Liver (tissue), 9 donors: ENCODE data around the gene CGB3. TPM values are rescaled to one million over a fixed set of nuclear protein-coding genes. Genes with fewer than 3 reads are reported as not detected.

Experiments used
- DNase-seq: peaks from one replicate; pipeline ENCODE4 v3.0.0-alpha.2; 2017; ENCODE audit warnings: low spot score
- H3K27ac ChIP-seq, 2 donors: one replicate each; pipeline ENCODE4 v1.7.0; 2013; ENCODE audit warnings: inconsistent platforms in 2 of 2, low read length in 2 of 2, control low read depth in 1 of 2, low read depth in 1 of 2, mild to moderate bottlenecking in 1 of 2
- H3K27me3 ChIP-seq, 4 donors: one replicate each; pipeline versions ENCODE4 v1.6.1 to v1.7.0; 2013; ENCODE audit warnings: low read length in 3 of 4, inconsistent platforms in 1 of 4, mild to moderate bottlenecking in 1 of 4, moderate library complexity in 1 of 4; ENCODE audit not compliant: control insufficient read depth in 4 of 4, insufficient read depth in 4 of 4
- H3K36me3 ChIP-seq, 4 donors: one replicate each; pipeline versions ENCODE4 v1.6.1 to v1.7.0; 2013; ENCODE audit warnings: low read length in 3 of 4, mild to moderate bottlenecking in 3 of 4, low read depth in 1 of 4, moderate library complexity in 1 of 4; ENCODE audit not compliant: control insufficient read depth in 4 of 4, insufficient read depth in 3 of 4
- H3K4me1 ChIP-seq, 4 donors: one replicate each; pipeline versions ENCODE4 v1.6.1 to v1.7.0; 2013; ENCODE audit warnings: low read length in 3 of 4, mild to moderate bottlenecking in 3 of 4, moderate library complexity in 1 of 4; ENCODE audit not compliant: control insufficient read depth in 4 of 4, insufficient read depth in 4 of 4
- H3K4me3 ChIP-seq, 3 donors: one replicate each; pipeline versions ENCODE4 v1.6.1 to v1.7.0; 2013; ENCODE audit warnings: low read length in 3 of 3, control low read depth in 1 of 3, low read depth in 1 of 3, mild to moderate bottlenecking in 1 of 3
- H3K9ac ChIP-seq, 2 donors: one replicate each; pipeline ENCODE4 v1.7.0; 2013; ENCODE audit warnings: low read length in 2 of 2, mild to moderate bottlenecking in 2 of 2, moderate library complexity in 2 of 2, control low read depth in 1 of 2, low read depth in 1 of 2
- H3K9me3 ChIP-seq, 4 donors: one replicate each; pipeline versions ENCODE4 v1.6.1 to v1.7.0; 2013; ENCODE audit warnings: low read length in 3 of 4; ENCODE audit not compliant: control insufficient read depth in 4 of 4
- EGR1 ChIP-seq, 2 donors: IDR thresholded peaks; 2 replicates each; pipeline ENCODE4 v1.6.1; 2016 to 2018; ENCODE audit warnings: antibody characterized with exemption in 2 of 2, low read depth in 2 of 2
- FOXA1 ChIP-seq: IDR thresholded peaks from 2 replicates; pipeline ENCODE4 v1.6.1; 2016; ENCODE audit warnings: antibody characterized with exemption
- FOXA2 ChIP-seq: IDR thresholded peaks from 2 replicates; pipeline ENCODE4 v1.6.1; 2016; ENCODE audit warnings: antibody characterized with exemption
- HNF4A ChIP-seq, 2 donors: conservative IDR thresholded peaks; 2 replicates each; pipeline ENCODE4 v1.6.1; 2016; ENCODE audit warnings: antibody characterized with exemption in 2 of 2, mild to moderate bottlenecking in 2 of 2
- HNF4G ChIP-seq: IDR thresholded peaks from 2 replicates; pipeline ENCODE4 v1.6.1; 2016; ENCODE audit warnings: antibody characterized with exemption
- JUND ChIP-seq, 2 donors: IDR thresholded peaks; 2 replicates each; pipeline ENCODE4 v1.6.1; 2016; ENCODE audit warnings: antibody characterized with exemption in 2 of 2
- MAX ChIP-seq: IDR thresholded peaks from 2 replicates; pipeline ENCODE4 v1.6.1; 2016; ENCODE audit warnings: antibody characterized with exemption
- NR2F2 ChIP-seq: IDR thresholded peaks from 2 replicates; pipeline ENCODE4 v1.6.1; 2016; ENCODE audit warnings: antibody characterized with exemption
- RAD21 ChIP-seq, 2 donors: IDR thresholded peaks; 2 replicates each; pipeline ENCODE4 v1.6.1; 2016; ENCODE audit warnings: antibody characterized with exemption in 2 of 2, mild to moderate bottlenecking in 2 of 2
- RXRA ChIP-seq, 2 donors: IDR thresholded peaks; 2 replicates each; pipeline ENCODE4 v1.6.1; 2017 to 2018; ENCODE audit warnings: antibody characterized with exemption in 2 of 2, mild to moderate bottlenecking in 1 of 2
- SP1 ChIP-seq: IDR thresholded peaks from 2 replicates; pipeline ENCODE4 v1.6.1; 2018; ENCODE audit warnings: antibody characterized with exemption, mild to moderate bottlenecking
- TAF1 ChIP-seq: conservative IDR thresholded peaks from 2 replicates; pipeline ENCODE4 v1.6.1; 2016; ENCODE audit warnings: antibody characterized with exemption, mild to moderate bottlenecking
- YY1 ChIP-seq: IDR thresholded peaks from 2 replicates; pipeline ENCODE4 v1.6.1; 2016; ENCODE audit warnings: antibody characterized with exemption, mild to moderate bottlenecking
- ZBTB33 ChIP-seq: IDR thresholded peaks from 2 replicates; pipeline ENCODE4 v1.6.1; 2016; ENCODE audit warnings: antibody characterized with exemption
- WGBS: extraction: QIAGEN DNeasy Blood & Tissue Kit; methylation state at CpG from one replicate; pipeline ENCODE4 v1.1.7; 2013; 5-methylcytosine and 5-hydroxymethylcytosine counted together
- polyA plus RNA-seq, 2 donors: library from polyadenylated mRNA; stranded (reverse) in 1 of 2; unstranded in 1 of 2; fragments of 200-250 nt in 1 of 2; fragments of >200 nt in 1 of 2; fragmentation: Nextera tagmentation in 1 of 2; extraction: Ambion mirVana in 1 of 2; gene quantifications; one replicate each; pipeline versions ENCODE4 v1.2.1 to v1.2.3, GENCODE V29; 2013 to 2015
- total RNA-seq, 2 donors: library from RNA; depleted of rRNA; stranded (reverse); fragments of >200 nt; gene quantifications; one replicate each; pipeline ENCODE4 v1.2.3, GENCODE V29; 2014
- TF ChIP-seq, protein P1 (sequence below): IDR thresholded peaks from 2 replicates; pipeline ENCODE4 v1.6.1; 2016; ENCODE audit warnings: antibody characterized with exemption, mild to moderate bottlenecking
- TF ChIP-seq, protein P2 (sequence below): IDR thresholded peaks from 2 replicates; pipeline ENCODE4 v1.6.1; 2016; ENCODE audit warnings: antibody characterized with exemption
- TF ChIP-seq, protein P3 (sequence below): fragments of 150-350 bp; IDR thresholded peaks from 2 replicates; pipeline ENCODE4 v1.5.1; 2017; ENCODE audit warnings: improper control_type of control experiment, low read depth, low read length; ENCODE audit not compliant: missing input control
- donor health status: healthy.
- donor health status: healthy.
- donor health status: healthy.
- donor health status: healthy.
- donor health status: healthy.

CGB3 gene
- total and polyA plus RNA-seq, 4 donors = not detected

- TF ChIP-seq, protein P1, sequence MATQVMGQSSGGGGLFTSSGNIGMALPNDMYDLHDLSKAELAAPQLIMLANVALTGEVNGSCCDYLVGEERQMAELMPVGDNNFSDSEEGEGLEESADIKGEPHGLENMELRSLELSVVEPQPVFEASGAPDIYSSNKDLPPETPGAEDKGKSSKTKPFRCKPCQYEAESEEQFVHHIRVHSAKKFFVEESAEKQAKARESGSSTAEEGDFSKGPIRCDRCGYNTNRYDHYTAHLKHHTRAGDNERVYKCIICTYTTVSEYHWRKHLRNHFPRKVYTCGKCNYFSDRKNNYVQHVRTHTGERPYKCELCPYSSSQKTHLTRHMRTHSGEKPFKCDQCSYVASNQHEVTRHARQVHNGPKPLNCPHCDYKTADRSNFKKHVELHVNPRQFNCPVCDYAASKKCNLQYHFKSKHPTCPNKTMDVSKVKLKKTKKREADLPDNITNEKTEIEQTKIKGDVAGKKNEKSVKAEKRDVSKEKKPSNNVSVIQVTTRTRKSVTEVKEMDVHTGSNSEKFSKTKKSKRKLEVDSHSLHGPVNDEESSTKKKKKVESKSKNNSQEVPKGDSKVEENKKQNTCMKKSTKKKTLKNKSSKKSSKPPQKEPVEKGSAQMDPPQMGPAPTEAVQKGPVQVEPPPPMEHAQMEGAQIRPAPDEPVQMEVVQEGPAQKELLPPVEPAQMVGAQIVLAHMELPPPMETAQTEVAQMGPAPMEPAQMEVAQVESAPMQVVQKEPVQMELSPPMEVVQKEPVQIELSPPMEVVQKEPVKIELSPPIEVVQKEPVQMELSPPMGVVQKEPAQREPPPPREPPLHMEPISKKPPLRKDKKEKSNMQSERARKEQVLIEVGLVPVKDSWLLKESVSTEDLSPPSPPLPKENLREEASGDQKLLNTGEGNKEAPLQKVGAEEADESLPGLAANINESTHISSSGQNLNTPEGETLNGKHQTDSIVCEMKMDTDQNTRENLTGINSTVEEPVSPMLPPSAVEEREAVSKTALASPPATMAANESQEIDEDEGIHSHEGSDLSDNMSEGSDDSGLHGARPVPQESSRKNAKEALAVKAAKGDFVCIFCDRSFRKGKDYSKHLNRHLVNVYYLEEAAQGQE = no peak
- no peak for TF ChIP-seq TAF1
- TF ChIP-seq EGR1 (IDR thresholded peaks at IDR 0.05; ENCODE audit: low read depth in 2 of 2) = no peak
- no peak for TF ChIP-seq ZBTB33
- no peak for TF ChIP-seq YY1
- no peak for TF ChIP-seq FOXA1
- TF ChIP-seq FOXA2 = no peak
Observed at GRCh38 chr19:48990400-48990799, 33.7 kb downstream of the CGB3 start (continued).

DNA sequence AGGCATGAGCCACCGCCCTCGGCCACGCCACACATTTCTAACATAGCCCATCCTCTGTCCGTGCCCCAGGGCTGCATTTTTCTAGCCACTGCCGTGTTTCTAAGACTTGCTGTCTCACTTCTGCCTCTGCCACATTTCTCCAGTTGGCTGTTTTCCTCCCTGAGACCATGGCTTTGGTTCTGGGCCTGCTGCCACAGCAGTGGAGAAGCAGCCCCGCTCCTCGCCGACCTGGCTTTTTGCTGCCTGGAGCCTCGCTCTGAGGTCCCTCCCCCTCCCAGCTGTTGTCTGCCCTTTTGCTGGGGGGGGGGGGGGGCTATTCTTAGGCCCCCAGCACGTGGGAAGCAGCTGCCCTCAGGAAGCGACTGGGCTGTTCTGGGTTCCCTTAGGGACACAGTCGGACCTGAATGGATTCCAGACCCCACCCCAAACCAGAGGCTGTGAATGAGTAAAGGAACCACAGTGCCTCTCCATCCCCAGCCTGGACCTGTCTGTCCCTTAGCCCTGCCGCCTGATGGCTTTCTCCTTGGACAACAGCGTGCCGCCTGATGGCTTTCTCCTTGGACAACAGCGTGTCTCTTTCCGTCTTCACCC is 34.3 kb downstream of the CGB3 start:
- WGBS = 93% methylated on average over 17 of the region's 17 CpGs
- H3K36me3 ChIP-seq = peaks cover 6 to 21% (median 20%) of the 10 kb centered on the region in 4 donors
- TF ChIP-seq EGR1 (IDR thresholded peaks at IDR 0.05; ENCODE audit: low read depth in 2 of 2) = no peak
- TF ChIP-seq FOXA1 = no peak
- no peak for TF ChIP-seq JUND (IDR thresholded peaks at IDR 0.05)
- TF ChIP-seq HNF4G = no peak
- TF ChIP-seq RXRA (IDR thresholded peaks at IDR 0.05) = no peak
- no peak for DNase-seq
- peaks cover 12 to 24% (median 16%) of the 10 kb centered on the region in 4 donors for H3K4me1 ChIP-seq
- H3K9me3 ChIP-seq = no peaks in the 10 kb centered on the region
- no peaks in the 10 kb centered on the region for H3K27me3 ChIP-seq
- no peak overlapping the region for H3K4me3 ChIP-seq
- no peak overlapping the region for H3K27ac ChIP-seq
- no peak overlapping the region for H3K9ac ChIP-seq

DNA sequence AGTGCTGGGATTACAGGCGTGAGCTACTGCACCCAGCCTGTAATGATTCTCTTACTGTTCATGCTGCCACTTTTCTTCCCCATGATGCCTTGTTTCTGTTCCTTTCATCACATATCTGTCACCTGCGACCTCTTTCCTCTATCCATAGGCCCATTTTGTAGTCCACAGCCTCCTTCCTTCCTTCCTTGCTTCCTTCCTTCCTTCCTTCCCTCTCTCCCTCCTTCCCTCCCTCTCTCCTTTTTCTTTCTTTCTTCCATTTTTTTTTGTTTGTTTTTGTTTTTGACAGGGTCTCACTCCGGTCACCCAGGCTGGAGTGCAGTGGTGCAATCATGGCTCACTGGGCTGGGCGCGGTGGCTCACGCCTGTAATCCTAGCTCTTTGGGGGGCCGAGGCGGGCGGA is 35.3 kb downstream of the CGB3 start:
- H3K4me3 ChIP-seq = no peak overlapping the region
- peaks cover 7 to 17% (median 14%) of the 10 kb centered on the region in 4 donors for H3K4me1 ChIP-seq
- no peaks in the 10 kb centered on the region for H3K9me3 ChIP-seq
- no peak for DNase-seq
- no peak overlapping the region for H3K27ac ChIP-seq
- H3K36me3 ChIP-seq = peaks cover 6 to 21% (median 20%) of the 10 kb centered on the region in 4 donors
- no peak overlapping the region for H3K9ac ChIP-seq
- 90% methylated on average over 9 of the region's 9 CpGs for WGBS
- H3K27me3 ChIP-seq = no peaks in the 10 kb centered on the region
- TF ChIP-seq EGR1 (IDR thresholded peaks at IDR 0.05; ENCODE audit: low read depth in 2 of 2) (no peak), JUND (IDR thresholded peaks at IDR 0.05) (no peak), NR2F2 (no peak), YY1 (no peak), RXRA (IDR thresholded peaks at IDR 0.05) (no peak), RAD21 (IDR thresholded peaks at IDR 0.05) (no peak), HNF4A (conservative IDR thresholded peaks at IDR 0.05) (no peak), SP1 (no peak), MAX (no peak), FOXA2 (no peak)
- TF ChIP-seq, protein P1 = no peak
- TF ChIP-seq, protein P2, sequence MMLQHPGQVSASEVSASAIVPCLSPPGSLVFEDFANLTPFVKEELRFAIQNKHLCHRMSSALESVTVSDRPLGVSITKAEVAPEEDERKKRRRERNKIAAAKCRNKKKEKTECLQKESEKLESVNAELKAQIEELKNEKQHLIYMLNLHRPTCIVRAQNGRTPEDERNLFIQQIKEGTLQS = no peak
- TF ChIP-seq, protein P3, sequence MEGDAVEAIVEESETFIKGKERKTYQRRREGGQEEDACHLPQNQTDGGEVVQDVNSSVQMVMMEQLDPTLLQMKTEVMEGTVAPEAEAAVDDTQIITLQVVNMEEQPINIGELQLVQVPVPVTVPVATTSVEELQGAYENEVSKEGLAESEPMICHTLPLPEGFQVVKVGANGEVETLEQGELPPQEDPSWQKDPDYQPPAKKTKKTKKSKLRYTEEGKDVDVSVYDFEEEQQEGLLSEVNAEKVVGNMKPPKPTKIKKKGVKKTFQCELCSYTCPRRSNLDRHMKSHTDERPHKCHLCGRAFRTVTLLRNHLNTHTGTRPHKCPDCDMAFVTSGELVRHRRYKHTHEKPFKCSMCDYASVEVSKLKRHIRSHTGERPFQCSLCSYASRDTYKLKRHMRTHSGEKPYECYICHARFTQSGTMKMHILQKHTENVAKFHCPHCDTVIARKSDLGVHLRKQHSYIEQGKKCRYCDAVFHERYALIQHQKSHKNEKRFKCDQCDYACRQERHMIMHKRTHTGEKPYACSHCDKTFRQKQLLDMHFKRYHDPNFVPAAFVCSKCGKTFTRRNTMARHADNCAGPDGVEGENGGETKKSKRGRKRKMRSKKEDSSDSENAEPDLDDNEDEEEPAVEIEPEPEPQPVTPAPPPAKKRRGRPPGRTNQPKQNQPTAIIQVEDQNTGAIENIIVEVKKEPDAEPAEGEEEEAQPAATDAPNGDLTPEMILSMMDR = no peak
